Neuron (in vitro differentiated cells): ENCODE results near the gene CSNK1E.

Source experiments
- H2AFZ ChIP-seq: one replicate; pipeline ENCODE4 v1.6.1; 2013; ENCODE audit warnings: low read depth, mild to moderate bottlenecking, inconsistent platforms, low read length, moderate library complexity
- H3K27me3 ChIP-seq: one replicate; pipeline ENCODE4 v1.6.1; 2013; ENCODE audit warnings: low read length; ENCODE audit not compliant: insufficient read depth
- H3K36me3 ChIP-seq: one replicate; pipeline ENCODE4 v1.6.1; 2013; ENCODE audit warnings: low read length; ENCODE audit not compliant: insufficient read depth
- H3K4me1 ChIP-seq: one replicate; pipeline ENCODE4 v1.6.1; 2013; ENCODE audit warnings: low read length; ENCODE audit not compliant: insufficient read depth
- H3K4me3 ChIP-seq: 2 replicates; pipeline ENCODE4 v1.5.1; 2013; ENCODE audit warnings: mild to moderate bottlenecking, low read length, moderate library complexity
- H3K9me3 ChIP-seq: one replicate; pipeline ENCODE4 v1.6.1; 2013; ENCODE audit warnings: low read length

Gene CSNK1E

GRCh38 chr22:38240734-38241252 lies 76.4 kb downstream of the CSNK1E start:
- H3K4me1 ChIP-seq = peaks cover 36% of the 10 kb centered on the region
- H3K27me3 ChIP-seq = no peaks in the 10 kb centered on the region

More at GRCh38 chr22:38240734-38241252, 76.4 kb downstream of the CSNK1E start:
- H3K36me3 ChIP-seq = peaks cover 12% of the 10 kb centered on the region
- H3K9me3 ChIP-seq = no peaks in the 10 kb centered on the region
- no peak overlapping the region for H2AFZ ChIP-seq
- H3K4me3 ChIP-seq = no peak overlapping the region
